Superior temporal gyrus (tissue), 1 donor: ENCODE results near the gene HABP2.
A peak's percentile ranks its signal among the peaks of the same experiment; 100 is the strongest.

Experiments
- DNase-seq: peaks from one replicate; pipeline ENCODE4 v3.0.0-alpha.2; 2016; ENCODE audit errors: extremely low spot score

The HABP2 gene

GRCh38 chr10:113552701-113553100 is at the start of gene HABP2:
Gene HABP2 (plus strand): TSS chr10:113553053. CDS start chr10:113553122, 69 bp downstream.
- DNase-seq, result no peak

- DNase-seq, result no peak
These were observed 48.9 kb upstream of the HABP2 start for GRCh38 chr10:113503930-113504329.

- DNase-seq, result no peak
These were observed 48.4 kb upstream of the HABP2 start for GRCh38 chr10:113504423-113504822.

GRCh38 chr10:113506476-113506875 is 46.4 kb upstream of the HABP2 start:
- DNase-seq, result no peak

- no peak for DNase-seq
These were observed 41.4 kb upstream of the HABP2 start for GRCh38 chr10:113511419-113511818.

- DNase-seq, result no peak
These were observed 37.7 kb upstream of the HABP2 start for GRCh38 chr10:113515161-113515560.

- DNase-seq, result no peak
These were observed 37.3 kb upstream of the HABP2 start for GRCh38 chr10:113515601-113516000.

- no peak for DNase-seq
These were observed 36.8 kb upstream of the HABP2 start for GRCh38 chr10:113516061-113516460.

- DNase-seq, result no peak
These were observed 35.5 kb upstream of the HABP2 start for GRCh38 chr10:113517165-113517900.

- no peak for DNase-seq
These were observed 35.0 kb upstream of the HABP2 start for GRCh38 chr10:113517901-113518260.

- DNase-seq, result no peak
These were observed 34.4 kb upstream of the HABP2 start for GRCh38 chr10:113518415-113518814.

- no peak for DNase-seq
These were observed 33.8 kb upstream of the HABP2 start for GRCh38 chr10:113518816-113519591.

GRCh38 chr10:113519681-113520115 is 33.2 kb upstream of the HABP2 start:
- DNase-seq, result no peak

GRCh38 chr10:113520261-113520660 is 32.6 kb upstream of the HABP2 start:
- no peak for DNase-seq

GRCh38 chr10:113520690-113521474 is 32.0 kb upstream of the HABP2 start:
- peak; percentile 79 for DNase-seq

GRCh38 chr10:113521475-113521795 is 31.4 kb upstream of the HABP2 start:
- no peak for DNase-seq

- DNase-seq, result no peak
These were observed 30.4 kb upstream of the HABP2 start for GRCh38 chr10:113522460-113522859.

GRCh38 chr10:113523071-113523470 is 29.8 kb upstream of the HABP2 start:
- DNase-seq, result no peak

- DNase-seq, result no peak
These were observed 29.2 kb upstream of the HABP2 start for GRCh38 chr10:113523628-113524027.

- DNase-seq, result no peak
These were observed 28.7 kb upstream of the HABP2 start for GRCh38 chr10:113524120-113524519.

GRCh38 chr10:113524539-113525490 is 28.0 kb upstream of the HABP2 start:
- no peak for DNase-seq
